Gastroesophageal sphincter (tissue), 3 donors: ENCODE data around the gene NEMP1.

Experiments
- CTCF ChIP-seq, 4 experiments: fragments of 200-600 bp in 2 of 4; fragments of 450-650 bp in 2 of 4; sonication (generic) in 1 of 4; IDR thresholded peaks; one replicate each; pipeline ENCODE4 v1.5.1; 2017 to 2019; ENCODE audit warnings: antibody characterized with exemption in 4 of 4, mild to moderate bottlenecking in 2 of 4, moderate library complexity in 2 of 4
- EP300 ChIP-seq: sonication (generic); formaldehyde crosslinking; IDR thresholded peaks from one replicate; pipeline ENCODE4 v1.6.1; 2017; ENCODE audit warnings: antibody characterized with exemption, mild to moderate bottlenecking
- POLR2A ChIP-seq, 2 donors: fragments of 450-650 bp; IDR thresholded peaks; one replicate each; pipeline ENCODE4 v1.6.1; 2017; ENCODE audit warnings: antibody characterized with exemption in 2 of 2, mild to moderate bottlenecking in 2 of 2, moderate library complexity in 1 of 2
- POLR2AphosphoS5 ChIP-seq: sonication (generic); formaldehyde crosslinking; IDR thresholded peaks from one replicate; pipeline ENCODE4 v1.6.1; 2017; ENCODE audit warnings: antibody characterized with exemption

GRCh38 chr12:57016348-57016747 is 62.2 kb downstream of the NEMP1 start, which contains the start of gene TAC3:
- TF ChIP-seq CTCF (IDR thresholded peaks at IDR 0.05) (no peak), POLR2AphosphoS5 (no peak), POLR2A (IDR thresholded peaks at IDR 0.05) (no peak), EP300 (no peak)
